UCSD-AML1 (cell line): Measurements from ENCODE around the gene PSMB5.

Experiments used
- DNase-seq: peaks from one replicate; lab custom pipeline; 2025; ENCODE audit not compliant: unreplicated experiment; lab: John Stamatoyannopoulos, UW

PSMB5 gene

DNA sequence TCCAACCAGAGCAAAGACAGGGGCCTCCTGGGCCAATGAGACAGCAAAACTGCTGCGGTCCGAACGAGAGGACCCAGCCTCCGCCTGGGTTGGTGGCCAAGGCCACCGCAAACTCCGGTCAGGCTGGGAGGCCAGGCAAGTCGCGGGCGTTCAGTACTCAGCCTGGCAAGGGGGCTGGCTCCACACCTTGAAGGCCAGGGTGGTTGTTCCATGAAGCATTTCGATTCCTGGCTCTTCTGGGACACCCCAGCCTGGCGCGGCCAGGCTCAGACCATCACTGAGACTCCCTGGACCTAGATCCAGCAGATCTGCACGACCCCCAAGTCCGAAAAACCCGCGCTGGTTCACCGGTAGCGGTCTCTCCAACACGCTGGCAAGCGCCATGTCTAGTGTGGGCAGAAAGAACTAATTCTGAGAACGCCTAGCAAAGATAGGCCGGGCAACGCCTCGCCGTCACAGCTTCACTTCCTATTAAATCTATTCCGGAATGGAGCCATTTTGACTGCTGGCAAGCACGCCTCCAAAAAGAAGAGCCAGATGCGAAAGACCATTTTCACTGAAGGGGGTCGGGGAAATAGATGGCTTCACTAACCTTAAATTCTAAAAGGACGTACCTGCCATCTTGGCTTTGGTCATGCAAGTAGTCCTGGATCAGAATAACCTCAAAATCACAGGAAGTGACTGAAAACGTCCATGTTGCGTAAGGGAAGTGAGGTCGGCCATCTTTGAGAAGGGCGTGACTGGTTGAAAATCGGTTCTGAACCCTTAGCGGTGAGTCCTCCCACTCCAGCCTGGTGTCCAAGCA, at the start of gene PSMB5:
TSS of gene PSMB5 (minus strand) at position 403 of the 805 bp plus-strand sequence. CDS start at position 384, 19 bp downstream.
- no peak for DNase-seq

DNA sequence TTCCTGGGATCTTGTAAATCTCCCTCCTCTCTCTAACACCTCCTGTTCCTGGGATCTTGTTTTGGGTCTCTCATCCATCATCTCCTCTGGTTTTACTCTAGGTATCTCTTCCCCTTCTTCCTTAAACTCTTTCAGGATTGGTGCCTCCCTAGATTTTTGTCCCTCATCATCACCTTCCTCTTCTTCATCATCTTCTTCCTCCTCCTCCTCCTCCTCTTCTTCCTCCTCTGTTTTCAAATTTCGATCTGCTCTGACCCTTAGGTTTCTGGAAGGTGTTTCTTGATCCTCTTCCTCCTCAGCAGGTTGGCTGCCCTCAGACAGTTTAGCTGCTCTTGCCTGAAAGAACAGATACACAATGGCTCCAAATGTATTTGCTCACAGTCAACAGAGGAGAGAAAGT, 45.8 kb upstream of the PSMB5 start:
- DNase-seq: no peak

DNA sequence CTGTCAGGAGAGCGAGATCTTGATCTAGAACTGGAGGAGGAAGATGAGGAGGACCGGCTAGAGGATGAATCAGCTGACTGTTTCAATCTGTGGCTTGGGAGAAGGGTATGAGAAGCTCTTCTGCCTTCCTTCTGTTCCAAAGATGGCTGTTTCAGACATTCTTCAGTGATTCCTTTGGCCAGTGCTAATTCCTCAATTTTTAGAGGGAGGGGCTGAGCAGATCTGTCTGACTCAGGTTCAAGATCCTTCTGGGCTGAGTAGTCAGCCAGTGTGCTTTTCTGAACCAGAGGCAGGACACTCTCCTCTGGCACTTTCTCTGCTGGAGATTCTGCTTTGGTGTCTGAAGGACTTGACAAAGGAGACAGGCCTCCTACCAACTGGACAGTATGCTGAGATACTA, 45.0 kb upstream of the PSMB5 start:
- no peak for DNase-seq

DNA sequence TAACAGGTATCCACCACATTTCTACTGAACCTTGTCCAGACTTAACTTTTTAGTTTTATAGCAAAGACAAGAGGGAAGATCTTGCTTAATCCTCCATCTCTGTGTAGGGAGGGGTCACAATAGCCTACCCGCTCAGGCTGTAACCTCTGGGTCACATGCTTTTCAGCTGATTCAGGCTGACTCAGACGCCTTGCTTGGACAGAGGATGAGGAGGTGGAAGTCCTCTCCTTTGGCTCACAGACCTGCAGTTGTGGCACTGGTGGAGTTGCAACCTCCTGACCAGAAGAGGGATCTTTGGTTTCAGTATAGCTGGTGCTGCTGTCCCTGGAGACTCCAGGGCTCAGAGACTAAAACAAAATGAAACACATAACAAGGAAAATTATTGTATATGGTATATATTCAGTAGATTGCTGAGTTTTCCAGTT, 44.0 kb upstream of the PSMB5 start:
- no peak for DNase-seq

DNA sequence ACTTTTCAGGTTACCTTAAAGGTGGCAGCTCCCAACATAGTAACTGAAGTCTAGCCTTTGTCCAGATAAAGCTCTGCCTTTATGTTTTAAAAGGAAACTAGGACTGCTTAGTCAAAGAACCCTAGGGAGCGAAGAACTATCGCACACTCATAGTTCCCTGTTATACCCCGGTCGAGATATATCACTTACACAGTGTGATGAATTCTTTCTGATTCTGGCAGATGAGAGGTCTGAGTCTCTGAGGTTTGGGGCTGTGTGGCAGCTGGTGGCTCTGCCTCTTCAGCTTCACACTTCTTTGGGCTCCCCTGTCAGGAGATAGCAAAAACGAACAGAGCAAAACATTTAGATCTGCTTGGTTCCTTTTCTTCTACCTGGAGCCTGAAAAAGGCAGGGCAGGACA, 43.3 kb upstream of the PSMB5 start:
- DNase-seq: no peak

DNA sequence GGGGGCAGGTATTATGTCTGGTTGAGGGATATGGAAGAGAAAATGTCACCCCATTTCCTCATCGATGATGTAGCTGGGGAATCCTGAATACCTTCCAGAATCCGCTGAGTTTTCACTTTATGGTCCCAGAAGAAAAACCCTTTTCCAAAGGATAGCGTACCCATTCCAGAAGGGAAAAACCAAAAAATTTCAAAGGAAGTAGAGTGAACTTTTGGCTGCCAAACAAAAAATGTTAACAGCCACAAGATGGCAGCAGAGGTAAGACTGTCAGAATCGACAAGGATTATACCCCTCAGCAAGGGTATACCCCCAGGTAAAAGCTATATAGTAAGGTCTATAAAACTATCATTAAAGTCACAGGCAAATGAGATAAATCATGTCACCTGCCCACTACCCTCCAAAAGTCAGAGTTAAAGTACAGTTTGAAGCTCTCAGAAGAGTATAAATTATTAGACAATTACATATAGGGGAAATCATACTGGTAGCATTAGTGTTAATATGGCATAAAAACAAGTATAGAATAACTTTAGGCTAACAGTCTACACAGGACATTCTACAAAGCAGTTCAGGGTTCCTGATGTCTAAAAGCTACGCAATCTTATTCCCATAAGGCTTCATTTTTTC, 42.2 kb upstream of the PSMB5 start:
- DNase-seq: no peak

DNA sequence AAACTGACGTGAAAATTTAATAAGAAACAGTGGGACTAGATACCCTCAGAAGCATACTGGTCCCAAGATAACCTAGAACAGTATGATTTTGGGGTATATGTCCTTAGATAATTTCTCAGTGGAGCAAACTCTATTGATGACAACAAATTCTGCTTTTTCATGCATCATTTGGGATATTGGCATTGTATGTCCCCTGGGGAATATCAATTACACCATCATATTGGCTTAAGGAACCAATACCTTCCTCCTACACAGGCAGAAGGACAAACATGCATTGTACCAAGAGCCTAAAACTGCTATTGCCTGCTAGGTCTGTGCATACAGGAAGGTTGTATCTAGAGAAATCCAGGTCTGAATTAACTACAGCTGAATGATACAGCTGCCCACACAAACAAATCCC, 40.2 kb upstream of the PSMB5 start:
- DNase-seq: no peak

DNA sequence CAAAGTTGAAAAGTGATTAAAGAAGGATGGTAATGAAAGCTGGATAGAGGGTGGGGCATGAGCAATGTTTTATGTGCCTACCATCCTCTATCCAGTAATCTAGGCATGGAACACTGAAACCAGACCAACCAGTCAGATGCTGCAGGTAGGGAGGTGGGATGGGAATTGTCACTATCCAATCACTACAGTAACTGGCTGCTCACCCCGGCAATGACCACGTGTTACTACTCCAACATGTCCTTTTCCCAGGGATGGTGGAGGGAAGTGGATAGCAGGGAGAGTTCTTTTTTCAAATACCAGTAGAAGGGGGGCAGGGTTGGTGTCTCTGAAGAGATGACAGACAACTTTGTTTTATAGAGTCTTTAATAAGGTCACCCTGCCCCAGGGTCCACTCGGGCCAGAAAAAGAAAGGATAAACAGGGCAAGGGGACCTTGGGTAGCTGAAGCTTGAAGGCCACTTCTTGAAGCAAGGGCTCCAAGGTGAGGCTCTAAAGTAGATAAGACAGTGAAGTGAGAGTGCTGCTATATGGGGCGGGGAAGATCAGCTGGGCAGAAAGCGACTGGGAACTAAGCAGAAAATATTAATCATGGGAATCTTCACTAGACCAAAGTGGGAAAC, 37.3 kb upstream of the PSMB5 start:
- DNase-seq: no peak

DNA sequence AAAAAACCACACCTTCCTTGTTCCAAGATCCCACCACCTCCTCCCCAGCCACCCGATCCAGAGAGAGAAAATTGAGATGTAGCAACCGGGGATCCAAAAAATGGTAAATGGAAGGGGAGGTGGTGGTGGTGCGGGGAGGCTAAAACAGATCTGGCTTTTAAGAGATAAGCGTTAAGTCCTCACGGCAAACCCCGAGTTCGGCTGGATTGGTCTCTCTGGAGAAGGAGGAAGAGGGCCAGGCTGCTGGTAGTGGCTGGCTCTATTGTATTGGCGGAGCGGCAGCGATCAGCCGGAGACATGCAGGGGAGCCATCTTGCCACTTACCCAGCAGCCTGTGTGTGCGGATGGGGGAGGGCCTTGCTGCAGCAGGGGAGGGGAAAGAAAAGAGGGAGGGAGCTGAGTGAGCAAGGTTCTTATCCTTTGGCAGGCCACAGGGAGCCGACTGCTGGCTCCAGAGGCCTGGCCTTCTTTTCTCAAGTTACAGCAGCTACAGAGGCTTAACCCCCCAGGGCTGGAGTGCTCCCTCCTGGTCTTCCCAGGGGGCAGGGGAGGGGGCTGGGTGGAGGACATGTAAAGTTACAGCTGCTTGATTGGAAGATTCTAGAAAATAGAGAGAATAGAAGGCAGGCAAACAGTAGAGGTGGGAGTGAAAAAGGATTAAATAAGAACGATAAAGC, 36.7 kb upstream of the PSMB5 start:
- no peak for DNase-seq

DNA sequence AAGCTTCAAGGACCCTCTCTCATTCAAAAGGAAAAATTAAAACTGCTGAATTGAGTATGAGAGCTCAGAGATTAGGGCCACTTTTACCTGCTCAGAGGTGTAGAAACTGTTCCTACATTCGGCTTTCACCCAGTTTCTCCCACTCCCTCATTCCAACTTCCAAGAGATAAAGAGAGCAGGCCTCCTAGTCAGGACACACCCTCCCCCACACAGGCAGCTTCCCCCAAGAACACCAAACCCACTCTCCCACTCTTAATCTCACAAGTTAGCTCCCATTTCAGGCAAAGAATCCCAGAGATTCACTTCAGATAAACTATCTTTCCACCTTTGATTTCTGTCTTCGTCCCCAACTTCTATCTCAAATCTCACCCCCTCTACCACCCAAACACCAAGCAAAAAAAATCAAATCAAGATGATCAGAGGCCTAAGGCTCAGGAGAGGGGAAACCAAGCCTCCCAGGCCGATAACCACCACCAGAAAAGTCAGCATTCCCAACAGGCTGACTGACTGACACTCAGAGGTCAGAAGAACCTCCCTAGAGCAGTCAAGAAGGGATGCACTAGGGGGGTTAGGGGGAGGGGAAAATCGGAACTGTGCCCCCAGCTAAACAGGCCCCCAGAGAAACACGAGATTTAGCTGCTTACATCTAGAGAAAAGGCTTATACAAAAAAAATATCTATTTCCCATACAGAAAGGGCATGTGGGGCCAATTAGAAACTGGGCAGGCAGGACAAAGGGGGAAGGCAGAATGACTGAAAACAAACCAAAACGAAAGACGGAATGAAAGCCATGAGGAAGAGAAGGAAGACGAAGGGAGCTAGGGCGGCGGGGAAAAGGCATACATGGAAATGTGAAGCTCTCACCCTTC, 35.8 kb upstream of the PSMB5 start:
- no peak for DNase-seq

DNA sequence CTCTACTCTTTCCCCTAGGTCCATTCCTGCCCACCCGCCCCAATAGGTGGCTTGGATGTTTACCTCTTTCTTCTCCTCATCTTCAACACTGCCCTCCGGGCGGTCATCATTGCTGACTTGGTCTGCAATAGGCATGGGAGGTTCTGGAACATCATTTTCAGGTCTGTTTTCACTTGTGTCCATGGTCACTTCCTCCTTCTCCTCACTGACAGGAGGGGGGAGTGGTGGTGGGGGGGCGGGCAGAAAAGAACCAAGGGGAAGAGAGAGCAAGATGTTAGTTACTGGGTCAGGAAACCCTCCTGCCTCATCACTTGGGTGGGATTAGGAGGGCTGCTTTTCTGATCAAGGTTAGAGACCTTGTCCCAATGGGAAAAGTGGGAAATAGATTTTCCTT, 34.7 kb upstream of the PSMB5 start:
- DNase-seq: no peak

DNA sequence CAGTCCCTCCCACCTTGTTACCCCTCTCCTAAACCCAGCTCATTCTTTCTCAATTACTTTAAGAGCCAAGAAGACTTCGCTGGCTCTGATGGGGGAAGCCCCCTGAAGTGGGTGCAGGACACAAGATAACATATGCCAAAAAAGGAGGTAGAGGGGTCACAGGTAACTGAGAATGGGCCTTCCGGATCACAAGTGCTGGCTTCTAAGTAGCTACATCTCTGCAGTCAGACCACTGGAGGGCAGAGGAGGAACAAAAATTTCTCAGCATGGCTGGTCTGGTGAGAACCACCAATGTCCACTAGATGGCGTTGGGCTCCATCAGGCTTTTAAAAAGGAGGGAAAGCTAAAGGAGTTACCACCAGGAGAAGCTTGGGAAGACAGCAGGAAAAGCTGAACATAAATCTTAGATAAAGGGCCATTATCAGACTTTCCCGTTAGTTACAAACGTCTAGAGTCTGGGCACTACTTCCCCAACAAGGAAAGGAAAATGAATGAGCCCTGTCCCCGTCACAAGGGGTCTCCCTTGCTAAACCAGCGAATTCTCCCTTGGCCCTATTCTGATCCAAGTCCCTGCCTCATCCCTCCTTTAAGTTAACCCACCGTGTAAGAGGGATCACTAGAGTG, 34.2 kb upstream of the PSMB5 start:
- no peak for DNase-seq

DNA sequence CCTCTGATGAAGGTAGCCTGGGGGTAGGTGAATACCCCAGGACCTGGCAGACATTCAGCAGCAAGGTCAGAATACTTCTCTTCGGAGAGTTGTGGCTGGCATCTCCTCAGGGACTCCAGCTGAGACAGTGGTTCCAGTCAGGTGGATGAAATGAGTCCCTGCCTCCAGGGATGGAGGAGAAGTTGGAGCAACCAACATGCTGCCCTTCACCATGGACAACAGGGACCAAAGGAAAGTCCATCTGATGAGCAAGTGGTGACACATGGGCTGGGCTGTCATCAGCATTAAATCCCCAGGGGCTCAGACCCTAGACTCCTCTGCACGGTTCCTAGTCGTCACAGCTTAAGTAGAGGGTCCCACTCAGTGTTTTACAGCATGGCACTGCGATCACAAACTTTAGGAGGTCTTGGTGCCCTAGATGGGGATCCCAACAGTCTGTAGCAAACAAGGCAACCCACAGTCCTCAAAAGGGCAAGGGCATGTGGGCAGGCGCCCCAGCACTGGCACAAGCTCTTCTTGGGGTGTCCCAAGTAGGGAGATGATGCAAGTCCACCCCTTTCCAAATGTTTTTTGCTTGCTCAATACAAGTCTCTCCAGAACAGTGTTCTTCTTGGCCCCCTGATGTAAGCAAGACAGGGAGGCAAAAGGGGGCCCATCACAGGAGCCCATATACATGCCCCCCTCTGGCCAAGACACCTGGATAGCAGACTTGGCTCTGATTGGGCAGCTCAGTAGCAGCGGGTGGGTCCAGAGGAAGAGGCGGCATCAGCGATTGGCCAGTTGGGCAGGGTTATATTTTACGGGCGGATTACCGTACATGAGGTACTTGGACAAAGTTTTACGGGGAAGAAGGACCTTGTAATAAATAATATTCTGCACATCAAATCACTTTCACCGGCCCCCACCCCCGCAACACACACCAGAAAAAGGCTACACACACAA, 33.4 kb upstream of the PSMB5 start:
- DNase-seq: no peak

DNA sequence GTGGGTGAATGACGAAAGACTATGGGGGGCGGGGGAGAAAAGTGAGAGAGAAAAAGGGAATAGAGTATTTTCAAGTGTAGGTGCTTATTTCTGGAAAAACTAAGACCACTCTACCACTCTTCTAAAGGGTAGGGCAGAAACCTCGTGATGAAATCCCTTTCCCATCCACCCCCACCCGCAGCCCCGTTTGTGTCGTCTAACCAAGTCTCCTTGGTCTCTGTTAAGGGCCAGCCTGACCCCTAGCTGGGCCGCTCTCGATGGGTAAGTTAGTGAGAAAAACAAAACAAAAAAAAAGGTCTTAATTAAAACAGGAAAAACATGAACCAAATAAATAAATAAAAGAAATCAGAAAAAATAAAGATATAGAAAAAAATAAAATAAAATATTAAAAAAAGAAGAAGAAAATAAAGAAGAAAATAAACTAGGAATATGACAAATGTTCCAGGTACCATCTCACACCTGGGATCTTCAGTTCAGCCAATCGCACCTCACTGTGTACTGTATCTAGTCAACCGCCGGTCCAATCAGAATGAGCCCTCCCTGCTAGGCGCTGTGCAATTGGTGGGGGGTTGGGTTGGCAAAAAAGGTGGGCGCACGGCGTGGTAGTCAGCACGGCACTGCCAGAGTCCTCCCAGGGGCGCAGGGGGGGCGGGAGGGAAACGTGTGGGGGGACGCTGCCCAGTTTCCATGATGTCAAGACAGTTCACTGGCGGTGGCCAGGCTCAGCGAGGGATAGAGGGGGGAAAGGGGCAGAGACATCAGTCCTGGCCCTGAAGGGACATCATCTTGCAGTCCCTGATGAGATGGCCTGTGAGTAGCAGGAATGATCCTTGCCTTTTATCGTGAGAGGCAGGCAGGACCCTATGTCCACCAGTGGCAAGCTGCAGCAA, 32.4 kb upstream of the PSMB5 start:
- DNase-seq: no peak

DNA sequence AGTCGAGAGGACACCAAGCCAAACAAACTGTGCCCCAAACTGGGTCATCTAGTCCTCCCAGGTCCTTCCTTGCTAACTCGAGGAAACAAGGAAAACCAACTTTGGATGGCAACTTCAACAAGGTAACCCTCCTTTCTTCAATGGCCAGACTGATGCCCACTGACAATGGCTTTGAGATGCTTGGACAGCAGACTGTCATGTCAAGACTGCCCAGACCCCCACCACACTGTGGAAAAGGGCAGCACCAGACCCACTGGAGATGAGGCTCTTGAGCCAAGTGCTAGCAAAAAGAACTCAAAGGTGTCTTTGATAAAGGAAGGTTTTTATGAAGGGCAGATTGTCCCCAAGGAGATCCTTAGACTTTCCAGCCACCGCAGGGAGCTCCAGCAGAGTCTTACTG, 31.7 kb upstream of the PSMB5 start:
- no peak for DNase-seq

DNA sequence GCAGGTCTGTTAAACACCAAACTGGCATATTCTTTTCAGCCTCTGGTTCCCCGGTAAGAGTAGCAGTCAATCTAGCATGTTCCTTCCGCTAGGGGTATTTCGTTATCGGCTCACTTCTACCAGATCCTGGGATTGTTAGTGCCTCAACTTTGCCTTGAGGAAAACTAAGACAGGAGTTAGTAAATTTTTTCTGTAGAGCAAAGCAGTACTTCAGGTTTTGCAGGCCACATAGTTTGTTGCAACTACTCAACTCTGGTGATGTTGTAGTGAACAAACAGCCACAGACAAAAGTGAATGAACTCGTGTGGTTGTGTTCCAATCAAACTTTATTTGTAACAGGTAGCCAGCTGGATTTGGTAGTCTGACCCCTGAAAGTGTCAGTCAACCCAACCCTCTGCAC, 28.9 kb upstream of the PSMB5 start:
- DNase-seq: no peak

DNA sequence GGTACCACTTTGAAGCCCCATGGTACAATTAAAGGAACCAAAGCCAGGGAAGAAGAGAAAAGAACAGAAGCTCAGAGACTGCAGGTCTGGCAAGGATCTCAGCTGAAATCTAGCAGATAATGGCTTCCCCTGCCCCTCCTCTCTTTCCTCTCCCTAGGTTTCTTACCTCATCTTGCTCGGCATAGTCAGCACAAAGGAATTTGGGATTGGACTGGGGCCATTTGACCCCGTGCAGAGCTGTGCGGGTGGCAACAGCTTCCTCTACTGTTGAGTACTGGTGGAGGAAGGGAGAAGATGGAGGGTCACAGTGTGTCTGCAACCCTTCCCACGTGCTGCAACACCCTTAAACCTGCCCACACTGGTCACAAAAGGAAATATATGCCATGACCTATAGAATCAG, 27.3 kb upstream of the PSMB5 start:
- no peak for DNase-seq

DNA sequence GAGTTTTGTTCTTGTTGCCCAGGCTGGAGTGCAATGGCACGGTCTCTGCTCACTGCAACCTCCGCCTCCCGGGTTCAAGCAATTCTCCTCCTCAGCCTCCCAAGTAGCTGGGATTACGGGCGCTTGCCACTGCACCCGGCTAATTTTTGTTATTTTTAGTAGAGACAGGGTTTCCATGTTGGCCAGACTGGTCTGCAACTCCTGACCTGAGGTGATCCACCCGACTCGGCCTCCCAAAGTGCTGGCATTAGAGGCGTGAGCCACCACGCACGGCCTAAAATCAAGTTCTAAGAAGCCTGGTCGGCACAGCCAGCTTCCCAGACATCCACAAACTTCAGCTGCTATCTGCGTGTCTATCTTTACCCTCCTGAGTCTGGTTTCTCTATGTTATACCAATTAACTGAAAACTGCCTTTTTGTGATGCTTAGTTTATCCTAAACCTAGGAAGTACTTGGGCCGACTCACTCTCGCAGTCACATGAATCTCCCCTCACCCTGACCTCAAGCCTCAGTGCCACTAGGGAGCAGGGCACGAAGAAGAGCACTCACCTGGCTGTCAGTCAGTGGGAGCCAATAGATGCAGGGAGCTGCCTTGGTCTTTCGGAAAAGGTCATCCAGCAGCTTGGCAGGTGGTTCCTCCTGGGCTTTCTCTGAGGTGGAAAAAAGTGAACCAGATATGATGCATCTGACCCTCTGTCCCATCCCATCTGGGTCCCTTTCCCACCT, 26.0 kb upstream of the PSMB5 start:
- DNase-seq: no peak
